GM06990 (cell line): Measurements from ENCODE around the gene ABCA1.
"Not testable (repeated sequence)": the region's sequence is repeated elsewhere in the genome, so short reads cannot be mapped to it uniquely, and the experiment has no call there.

ENCODE experiments used
- DNase-seq: peaks from one replicate; pipeline ENCODE4 v3.0.0-alpha.2; 2011; ENCODE audit not compliant: insufficient read length; ENCODE audit errors: extremely low read depth
- H3K27me3 ChIP-seq: replicated peaks from 2 replicates; pipeline ENCODE4 v1.6.0; 2011; ENCODE audit warnings: low read length; ENCODE audit not compliant: control insufficient read depth, insufficient read depth
- H3K36me3 ChIP-seq: 2 replicates; pipeline ENCODE4 v1.5.1; 2011; ENCODE audit warnings: low read length; ENCODE audit not compliant: control insufficient read depth, insufficient read depth
- H3K4me3 ChIP-seq: replicated peaks from 2 replicates; pipeline ENCODE4 v1.5.1; 2011; ENCODE audit warnings: low read depth, mild to moderate bottlenecking, control low read depth, low read length
- CTCF ChIP-seq: IDR thresholded peaks from 2 replicates; pipeline ENCODE4 v1.5.1; 2011; ENCODE audit warnings: low read length, control low read depth, mild to moderate bottlenecking, inconsistent platforms; ENCODE audit not compliant: insufficient read depth, poor library complexity, severe bottlenecking

ABCA1 gene

GRCh38 chr9:104927912-104928740, at the start of gene ABCA1:
TSS of gene ABCA1 (minus strand) at chr9:104928155. CDS start at chr9:104903679, 24,476 bp downstream.
- peak; percentile 68 for DNase-seq
- H3K27me3 ChIP-seq: peaks cover 2% of the 10 kb centered on the region
- H3K36me3 ChIP-seq: no peaks in the 10 kb centered on the region
- no peak for TF ChIP-seq CTCF
- peak within 1 kb of the TSS; percentile 52 for H3K4me3 ChIP-seq

GRCh38 chr9:104977580-104977979, 49.6 kb upstream of the ABCA1 start:
- H3K4me3 ChIP-seq: no peak overlapping the region
- TF ChIP-seq CTCF: no peak
- no peak for DNase-seq
- H3K36me3 ChIP-seq: no peaks in the 10 kb centered on the region
- peaks cover 3% of the 10 kb centered on the region; the same call in 1 of the 2 replicates for H3K27me3 ChIP-seq

GRCh38 chr9:104977168-104977567, 49.2 kb upstream of the ABCA1 start:
- Histone ChIP-seq H3K27me3 (peaks cover 3% of the 10 kb centered on the region; the same call in 1 of the 2 replicates), H3K36me3 (no peaks in the 10 kb centered on the region), H3K4me3 (no peak overlapping the region)
- no peak for DNase-seq
- TF ChIP-seq CTCF: no peak

- not testable (repeated sequence) for H3K36me3 ChIP-seq, DNase-seq, H3K27me3 ChIP-seq, H3K4me3 ChIP-seq
Observed at GRCh38 chr9:104975966-104976595, 48.1 kb upstream of the ABCA1 start.

- no peaks in the 10 kb centered on the region for H3K27me3 ChIP-seq
- no peak for TF ChIP-seq CTCF
- H3K36me3 ChIP-seq: no peaks in the 10 kb centered on the region
- DNase-seq: no peak
- no peak overlapping the region for H3K4me3 ChIP-seq
Observed at GRCh38 chr9:104974053-104974962, 46.4 kb upstream of the ABCA1 start.
